ENCODE results near the gene TMEM94. TPM values are rescaled to one million over a fixed set of nuclear protein-coding genes. Genes with fewer than 3 reads are reported as not detected.
A peak's percentile ranks its signal among the peaks of the same experiment; 100 is the strongest.

TMEM94 gene
- 72.7 and 86.4 TPM in 2 replicates for total RNA-seq

DNA sequence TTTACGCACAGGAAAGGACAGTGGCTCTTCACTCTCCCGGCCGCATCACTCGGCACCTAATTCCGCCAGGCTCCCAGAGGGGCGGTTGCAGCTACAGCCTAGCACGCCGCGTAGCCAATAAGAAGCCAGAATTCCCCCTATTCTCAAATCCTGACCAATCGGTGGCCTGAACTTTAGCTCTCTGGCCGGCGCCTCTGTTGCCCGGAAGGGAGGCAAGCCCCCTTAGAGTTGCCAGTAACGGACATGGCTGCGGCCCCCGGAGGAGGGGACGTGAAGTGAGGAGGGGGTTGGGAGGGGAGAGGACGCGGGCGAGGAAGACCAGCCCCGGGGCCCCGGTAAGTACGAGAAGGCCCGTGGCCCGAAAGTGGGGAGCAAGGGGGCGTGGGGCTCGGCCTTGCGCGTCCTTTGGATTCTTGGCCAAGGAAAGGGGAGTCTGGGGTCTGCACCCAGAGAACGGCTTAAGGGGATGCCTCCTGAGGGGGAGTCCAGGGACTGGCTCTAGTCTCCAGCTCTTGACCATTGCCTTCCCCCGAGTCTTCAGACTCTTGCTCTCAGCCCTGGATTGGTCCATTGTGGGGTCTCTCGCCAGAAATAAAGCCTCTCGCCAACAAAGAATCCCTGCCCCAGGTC is at the start of gene TMEM94:
Gene TMEM94, plus strand, starts transcription at position 219 of the 630 bp plus-strand sequence. CDS start 15,271 bp downstream, outside the sequence.
- no peak for TF ChIP-seq CTCF (IDR thresholded peaks at IDR 0.05; ENCODE audit: insufficient read depth, low read length, poor library complexity, severe bottlenecking)
- peak within 1 kb of the TSS; percentile 76 for H3K4me3 ChIP-seq (ENCODE audit: low read depth, low read length)
- peak; percentile 74 for DNase-seq (ENCODE audit: low read depth)
- no peaks in the 10 kb centered on the region for H3K27me3 ChIP-seq (ENCODE audit: control insufficient read depth, insufficient read depth, low read length)
- H3K36me3 ChIP-seq (ENCODE audit: control insufficient read depth, insufficient read depth, low read length), result no peaks in the 10 kb centered on the region

- no peaks in the 10 kb centered on the region for H3K36me3 ChIP-seq (ENCODE audit: control insufficient read depth, insufficient read depth, low read length)
- H3K27me3 ChIP-seq (ENCODE audit: control insufficient read depth, insufficient read depth, low read length), result peaks cover 2% of the 10 kb centered on the region
- TF ChIP-seq CTCF (IDR thresholded peaks at IDR 0.05; ENCODE audit: insufficient read depth, low read length, poor library complexity, severe bottlenecking), result no peak
- no peak overlapping the region for H3K4me3 ChIP-seq (ENCODE audit: low read depth, low read length)
- DNase-seq (ENCODE audit: low read depth), result no peak
Observed at GRCh38 chr17:75407655-75408352, 48.6 kb upstream of the TMEM94 start.

- no peaks in the 10 kb centered on the region for H3K36me3 ChIP-seq (ENCODE audit: control insufficient read depth, insufficient read depth, low read length)
- no peak for DNase-seq (ENCODE audit: low read depth)
- H3K4me3 ChIP-seq (ENCODE audit: low read depth, low read length), result no peak overlapping the region
- peaks cover 6% of the 10 kb centered on the region for H3K27me3 ChIP-seq (ENCODE audit: control insufficient read depth, insufficient read depth, low read length)
- TF ChIP-seq CTCF (IDR thresholded peaks at IDR 0.05; ENCODE audit: insufficient read depth, low read length, poor library complexity, severe bottlenecking), result no peak
Observed at GRCh38 chr17:75410141-75410540, 46.3 kb upstream of the TMEM94 start.

DNA sequence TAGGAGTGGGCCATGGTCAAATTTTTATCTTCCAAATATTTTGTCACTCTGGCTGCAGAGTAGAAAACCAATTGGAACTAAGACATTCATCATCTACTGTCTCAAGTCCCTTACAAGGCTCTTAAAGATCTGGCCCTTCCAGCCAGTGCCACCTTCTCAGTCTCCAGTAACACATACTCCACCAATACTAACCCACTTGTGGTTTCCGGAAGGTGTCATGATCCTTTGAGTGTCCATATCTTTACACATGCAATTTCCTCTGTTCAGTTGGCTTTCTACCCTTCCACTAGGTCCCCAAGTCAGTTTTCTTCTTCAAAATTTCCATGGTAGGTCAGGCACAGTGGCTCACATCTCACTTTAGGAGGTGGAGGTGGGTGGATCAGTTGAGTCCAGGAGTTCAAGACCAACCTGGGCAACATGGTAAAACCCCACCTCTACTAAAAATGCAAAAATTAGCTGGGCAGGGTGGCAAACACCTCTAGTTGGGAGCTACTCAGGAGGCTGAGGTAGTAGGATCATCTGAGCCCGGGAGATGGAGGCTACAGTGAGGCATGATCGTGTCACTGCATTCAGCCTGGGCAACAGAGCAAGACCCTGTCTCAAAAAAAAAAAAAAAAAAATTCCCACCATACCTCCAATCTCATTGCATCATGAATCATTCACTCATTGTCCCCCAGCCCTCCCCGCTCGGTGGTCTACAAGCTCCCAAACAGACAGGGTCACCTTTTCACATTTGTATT is 44.9 kb upstream of the TMEM94 start:
- Histone ChIP-seq H3K4me3 (ENCODE audit: low read depth, low read length) (no peak overlapping the region), H3K36me3 (ENCODE audit: control insufficient read depth, insufficient read depth, low read length) (no peaks in the 10 kb centered on the region), H3K27me3 (ENCODE audit: control insufficient read depth, insufficient read depth, low read length) (peaks cover 9% of the 10 kb centered on the region)
- no peak for DNase-seq (ENCODE audit: low read depth)
- TF ChIP-seq CTCF (IDR thresholded peaks at IDR 0.05; ENCODE audit: insufficient read depth, low read length, poor library complexity, severe bottlenecking), result no peak

GRCh38 chr17:75412455-75413317 is 43.7 kb upstream of the TMEM94 start:
- Histone ChIP-seq H3K27me3 (ENCODE audit: control insufficient read depth, insufficient read depth, low read length) (peaks cover 9% of the 10 kb centered on the region), H3K4me3 (ENCODE audit: low read depth, low read length) (no peak overlapping the region), H3K36me3 (ENCODE audit: control insufficient read depth, insufficient read depth, low read length) (no peaks in the 10 kb centered on the region)
- peak; percentile 82 for TF ChIP-seq CTCF (IDR thresholded peaks at IDR 0.05; ENCODE audit: insufficient read depth, low read length, poor library complexity, severe bottlenecking)
- no peak for DNase-seq (ENCODE audit: low read depth)

Measured in kidney epithelial cell (primary cell).